Epithelial cell of esophagus (primary cell): ENCODE data around the gene BCS1L.
"Not testable (repeated sequence)": the region's sequence is repeated elsewhere in the genome, so short reads cannot be mapped to it uniquely, and the experiment has no call there.

Source experiments
- DNase-seq: peaks from one replicate; pipeline ENCODE4 v3.0.0; 2010; ENCODE audit warnings: low read depth
- H3K4me3 ChIP-seq: 2 replicates; pipeline ENCODE4 v1.5.1; 2011; ENCODE audit warnings: mild to moderate bottlenecking, low read length, control low read depth
- TF ChIP-seq, protein P1 (sequence below): IDR thresholded peaks from 2 replicates; pipeline ENCODE4 v1.5.1; 2011; ENCODE audit warnings: low read depth, mild to moderate bottlenecking, low read length, control low read depth, inconsistent platforms; ENCODE audit not compliant: insufficient read depth; ENCODE audit errors: missing control alignments

Gene BCS1L

DNA sequence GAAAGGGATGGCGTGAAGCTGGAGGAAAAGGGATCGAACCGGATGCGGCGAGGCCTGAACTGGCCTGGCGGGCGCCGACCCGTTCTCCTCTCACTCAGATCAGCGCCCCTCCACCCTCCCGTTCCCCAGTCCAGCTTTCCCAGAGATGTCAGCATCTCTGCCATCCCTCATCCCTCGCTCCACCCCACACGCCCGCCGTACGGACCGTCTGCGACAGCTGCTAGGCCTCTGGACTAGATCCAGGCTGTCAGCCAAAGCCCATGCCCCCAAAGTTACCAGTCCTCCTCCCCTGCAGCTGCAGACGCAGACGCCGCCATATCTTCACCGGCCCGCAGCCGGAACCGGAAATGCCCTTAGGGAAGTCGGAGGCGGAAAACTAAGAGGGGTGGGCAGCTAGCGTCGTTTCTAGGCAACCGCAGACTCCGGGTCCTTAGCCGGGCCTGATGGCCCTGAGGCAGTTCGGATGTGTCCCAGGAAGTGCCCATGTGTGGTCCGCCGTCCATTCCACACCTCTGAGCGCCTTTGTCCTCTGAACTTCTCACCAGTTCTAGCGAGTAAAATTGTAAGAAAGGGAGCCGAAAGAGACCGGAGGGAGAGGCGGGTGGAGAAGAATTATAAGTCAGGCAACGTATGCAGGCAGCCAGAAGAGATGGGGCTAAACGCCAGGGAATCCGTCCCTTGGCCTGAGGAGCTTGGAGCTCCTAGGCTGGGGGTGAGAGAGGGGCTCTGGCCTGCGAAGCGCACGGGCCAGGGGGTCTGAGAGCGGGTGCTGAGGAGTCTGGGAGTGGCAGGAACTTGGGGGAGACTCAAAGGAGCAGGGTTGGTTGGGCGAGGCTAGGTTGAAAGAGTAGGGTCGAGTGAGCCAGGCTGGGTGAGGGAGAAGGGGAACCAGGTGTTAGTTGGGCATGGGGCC, 12.4 kb downstream of the BCS1L start, which contains the start of the genes RNF25 and STK36:
Gene RNF25 (minus strand): TSS at position 349 of the 913 bp plus-strand sequence. CDS start 32 bp downstream, at position 317.
Gene STK36 (plus strand): TSS at position 433 of the 913 bp plus-strand sequence. CDS start 744 bp downstream, outside the sequence.
- DNase-seq: peak; percentile 80
- peak within 1 kb of the TSS; percentile 95 for H3K4me3 ChIP-seq
- TF ChIP-seq, protein P1, sequence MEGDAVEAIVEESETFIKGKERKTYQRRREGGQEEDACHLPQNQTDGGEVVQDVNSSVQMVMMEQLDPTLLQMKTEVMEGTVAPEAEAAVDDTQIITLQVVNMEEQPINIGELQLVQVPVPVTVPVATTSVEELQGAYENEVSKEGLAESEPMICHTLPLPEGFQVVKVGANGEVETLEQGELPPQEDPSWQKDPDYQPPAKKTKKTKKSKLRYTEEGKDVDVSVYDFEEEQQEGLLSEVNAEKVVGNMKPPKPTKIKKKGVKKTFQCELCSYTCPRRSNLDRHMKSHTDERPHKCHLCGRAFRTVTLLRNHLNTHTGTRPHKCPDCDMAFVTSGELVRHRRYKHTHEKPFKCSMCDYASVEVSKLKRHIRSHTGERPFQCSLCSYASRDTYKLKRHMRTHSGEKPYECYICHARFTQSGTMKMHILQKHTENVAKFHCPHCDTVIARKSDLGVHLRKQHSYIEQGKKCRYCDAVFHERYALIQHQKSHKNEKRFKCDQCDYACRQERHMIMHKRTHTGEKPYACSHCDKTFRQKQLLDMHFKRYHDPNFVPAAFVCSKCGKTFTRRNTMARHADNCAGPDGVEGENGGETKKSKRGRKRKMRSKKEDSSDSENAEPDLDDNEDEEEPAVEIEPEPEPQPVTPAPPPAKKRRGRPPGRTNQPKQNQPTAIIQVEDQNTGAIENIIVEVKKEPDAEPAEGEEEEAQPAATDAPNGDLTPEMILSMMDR: no peak

DNA sequence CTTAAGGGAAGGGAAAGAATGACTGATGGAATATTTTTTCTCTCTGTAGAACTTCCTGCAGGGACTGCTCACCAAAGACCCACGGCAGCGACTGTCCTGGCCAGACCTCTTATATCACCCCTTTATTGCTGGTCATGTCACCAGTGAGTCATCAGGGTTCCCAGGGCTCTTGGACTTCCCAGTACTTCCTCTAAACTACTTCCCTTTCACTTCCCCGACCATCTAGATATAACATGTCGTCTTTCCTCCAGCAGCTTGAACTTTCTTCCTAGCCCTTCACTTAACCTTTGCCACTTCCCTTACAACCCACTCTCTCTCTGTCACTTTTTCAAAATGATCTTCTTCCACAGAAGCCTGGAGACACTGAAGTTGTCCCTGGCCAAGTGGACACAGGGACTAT, 19.6 kb downstream of the BCS1L start:
- DNase-seq: no peak
- no peak overlapping the region for H3K4me3 ChIP-seq
- TF ChIP-seq, protein P1: no peak

DNA sequence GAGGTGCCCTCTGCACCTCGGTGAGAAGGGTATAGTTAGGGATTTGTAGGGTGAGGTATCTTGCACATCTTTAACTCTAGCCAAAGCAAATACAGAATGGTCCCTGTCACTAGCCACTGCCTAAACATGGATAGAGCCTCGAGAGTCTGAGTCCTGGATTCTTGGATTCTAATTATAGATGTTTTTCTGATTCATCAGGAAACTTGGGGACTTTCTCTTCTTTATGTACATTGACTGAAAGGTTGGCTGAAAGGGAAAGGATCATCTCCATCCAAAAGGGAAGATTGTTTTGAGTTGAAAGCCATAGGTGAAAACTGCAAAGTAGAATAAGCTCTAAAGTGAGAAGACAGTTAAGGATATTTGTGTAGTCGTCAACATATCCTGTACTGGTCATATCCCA, 20.6 kb downstream of the BCS1L start:
- TF ChIP-seq, protein P1: no peak
- no peak overlapping the region for H3K4me3 ChIP-seq
- no peak for DNase-seq

DNA sequence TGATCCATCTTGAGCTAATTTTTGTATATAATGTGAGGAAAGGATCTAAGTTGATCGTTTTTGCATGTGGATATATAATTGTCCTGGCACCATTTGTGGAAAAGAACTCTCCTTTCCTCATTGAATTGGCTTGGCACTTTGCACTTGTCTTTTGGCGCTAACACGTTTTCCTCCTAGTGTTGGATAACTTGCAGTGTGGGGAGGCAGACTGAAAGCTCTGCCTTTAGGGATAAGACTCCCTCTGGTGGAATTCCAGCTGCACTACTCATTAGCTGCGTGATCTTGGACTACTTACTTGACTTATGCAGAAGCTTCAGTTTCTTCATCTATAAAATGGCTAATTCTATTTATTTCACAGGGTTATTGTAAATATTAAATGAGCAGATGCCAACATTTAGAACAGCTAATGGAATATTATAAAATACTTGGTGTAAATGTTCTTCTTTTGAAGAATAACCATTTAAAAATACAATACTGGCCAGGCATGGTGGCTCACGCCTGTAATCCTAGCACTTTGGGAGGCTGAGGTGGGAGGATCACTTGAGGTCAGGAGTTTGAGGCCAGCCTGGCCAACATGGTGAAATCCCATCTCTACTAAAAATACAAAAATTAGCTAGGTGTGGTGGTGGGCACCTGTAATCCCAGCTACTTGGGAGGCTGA, 28.0 kb downstream of the BCS1L start:
- peak; percentile 84 for DNase-seq
- TF ChIP-seq, protein P1: peak; percentile 96

DNA sequence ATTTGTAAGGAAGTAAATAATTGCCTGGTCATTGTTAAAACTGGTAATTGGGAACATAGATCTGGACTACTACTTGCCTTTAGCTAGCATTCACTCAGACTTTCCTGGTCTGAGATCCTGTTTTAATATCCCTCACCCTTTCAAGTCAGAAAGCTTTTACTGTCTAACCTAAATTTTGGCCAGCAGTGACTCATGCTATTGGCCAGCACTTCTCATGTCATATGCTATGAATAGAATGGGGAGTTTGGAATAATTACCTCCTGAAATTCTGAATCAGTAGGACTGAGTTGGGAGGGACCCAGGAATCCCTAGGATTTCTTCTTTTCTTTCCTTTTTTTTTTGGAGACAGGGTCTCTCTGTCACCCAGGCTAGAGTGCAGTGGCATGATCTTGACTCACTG, 31.8 kb downstream of the BCS1L start:
- TF ChIP-seq, protein P1: no peak
- H3K4me3 ChIP-seq: no peak overlapping the region
- DNase-seq: no peak

More for the DNA sequence above, 28.0 kb downstream of the BCS1L start:
- H3K4me3 ChIP-seq: not testable (repeated sequence)

DNA sequence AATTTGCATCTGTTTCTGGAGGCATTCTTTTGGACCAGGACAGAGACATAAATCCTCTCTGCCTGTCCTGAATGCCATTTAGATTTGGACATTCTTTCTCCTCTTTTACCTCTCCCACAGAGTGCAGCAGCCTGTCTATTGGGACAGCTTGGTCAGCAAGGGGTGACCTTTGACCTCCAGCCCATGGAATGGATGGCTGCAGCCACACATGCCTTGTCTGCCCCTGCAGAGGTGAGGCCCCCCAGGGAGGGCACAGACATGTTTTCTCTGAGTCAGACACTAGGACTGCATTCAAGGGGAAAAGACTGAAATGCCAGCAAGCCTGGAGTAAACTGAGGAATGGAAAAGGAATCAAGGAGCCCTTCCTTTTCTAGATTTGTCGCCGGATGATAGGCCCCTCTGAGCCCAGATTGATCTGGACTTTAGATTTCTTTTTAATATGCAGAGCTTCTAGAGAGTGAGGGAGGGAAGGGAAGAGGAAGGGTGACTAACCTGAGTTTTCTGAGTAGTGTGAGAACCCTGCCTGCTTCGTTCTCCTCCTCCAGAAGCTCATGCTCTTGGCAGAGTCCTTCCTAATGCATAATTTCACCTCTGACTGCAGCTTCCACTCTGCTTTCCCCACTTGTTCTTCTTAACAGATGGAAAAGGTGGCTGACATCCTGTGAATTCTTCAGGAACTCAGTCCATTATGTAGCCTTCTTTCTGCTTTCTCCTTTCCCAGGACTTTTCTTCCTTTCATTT, 35.1 kb downstream of the BCS1L start:
- H3K4me3 ChIP-seq: no peak overlapping the region
- no peak for DNase-seq
- TF ChIP-seq, protein P1: no peak
